ENCODE data around the gene SLC12A2. TPM values are rescaled to one million over a fixed set of nuclear protein-coding genes. Genes with fewer than 3 reads are reported as not detected.

The SLC12A2 gene
- total RNA-seq, 1 donor from 2014 or later: 23.9 TPM

GRCh38 chr5:128101676-128102075, 18.1 kb downstream of the SLC12A2 start:
- Mint-ChIP-seq H3K4me1 (ENCODE audit: low read depth) (no peaks in the 10 kb centered on the region), H3K36me3 (ENCODE audit: low read depth) (peaks cover 15% of the 10 kb centered on the region), H3K9me3 (peaks cover 22% of the 10 kb centered on the region), H3K27me3 (ENCODE audit: insufficient read depth) (no peaks in the 10 kb centered on the region), H3K27ac (no peak overlapping the region), H3K4me3 (no peak overlapping the region)
- intact Hi-C loops (cut with micrococcal nuclease): no loop called here
- DNase-seq (ENCODE audit: low spot score): no peak

GRCh38 chr5:128105203-128105602, 21.6 kb downstream of the SLC12A2 start:
- H3K4me3 Mint-ChIP-seq: no peak overlapping the region
- DNase-seq (ENCODE audit: low spot score): no peak
- intact Hi-C loops (cut with micrococcal nuclease): no loop called here
- no peaks in the 10 kb centered on the region for H3K27me3 Mint-ChIP-seq (ENCODE audit: insufficient read depth)
- H3K36me3 Mint-ChIP-seq (ENCODE audit: low read depth): peaks cover 2% of the 10 kb centered on the region
- no peaks in the 10 kb centered on the region for H3K4me1 Mint-ChIP-seq (ENCODE audit: low read depth)
- H3K27ac Mint-ChIP-seq: no peak overlapping the region
- H3K9me3 Mint-ChIP-seq: no peaks in the 10 kb centered on the region

GRCh38 chr5:128109138-128109537, 25.6 kb downstream of the SLC12A2 start:
- no peak overlapping the region for H3K4me3 Mint-ChIP-seq
- no peaks in the 10 kb centered on the region for H3K9me3 Mint-ChIP-seq
- no peak overlapping the region for H3K27ac Mint-ChIP-seq
- peaks cover 6% of the 10 kb centered on the region for H3K4me1 Mint-ChIP-seq (ENCODE audit: low read depth)
- no peaks in the 10 kb centered on the region for H3K27me3 Mint-ChIP-seq (ENCODE audit: insufficient read depth)
- DNase-seq (ENCODE audit: low spot score): no peak
- intact Hi-C loops (cut with micrococcal nuclease): no loop called here
- H3K36me3 Mint-ChIP-seq (ENCODE audit: low read depth): peaks cover 5% of the 10 kb centered on the region

- H3K4me1 Mint-ChIP-seq (ENCODE audit: low read depth): peaks cover 6% of the 10 kb centered on the region
- H3K9me3 Mint-ChIP-seq: no peaks in the 10 kb centered on the region
- intact Hi-C loops (cut with micrococcal nuclease): no loop called here
- no peaks in the 10 kb centered on the region for H3K27me3 Mint-ChIP-seq (ENCODE audit: insufficient read depth)
- no peak overlapping the region for H3K4me3 Mint-ChIP-seq
- peaks cover 8% of the 10 kb centered on the region for H3K36me3 Mint-ChIP-seq (ENCODE audit: low read depth)
- no peak overlapping the region for H3K27ac Mint-ChIP-seq
- DNase-seq (ENCODE audit: low spot score): no peak
These were observed 26.2 kb downstream of the SLC12A2 start for GRCh38 chr5:128109766-128110165.

GRCh38 chr5:128111818-128112448, 28.4 kb downstream of the SLC12A2 start:
- Mint-ChIP-seq H3K27me3 (ENCODE audit: insufficient read depth) (no peaks in the 10 kb centered on the region), H3K36me3 (ENCODE audit: low read depth) (peaks cover 23% of the 10 kb centered on the region), H3K4me3 (no peak overlapping the region), H3K27ac (no peak overlapping the region), H3K9me3 (peaks cover 7% of the 10 kb centered on the region), H3K4me1 (ENCODE audit: low read depth) (peaks cover 11% of the 10 kb centered on the region)
- intact Hi-C loops (cut with micrococcal nuclease): no loop called here
- no peak for DNase-seq (ENCODE audit: low spot score)

- Mint-ChIP-seq H3K9me3 (peaks cover 18% of the 10 kb centered on the region), H3K36me3 (ENCODE audit: low read depth) (peaks cover 44% of the 10 kb centered on the region), H3K27ac (no peak overlapping the region), H3K27me3 (ENCODE audit: insufficient read depth) (no peaks in the 10 kb centered on the region), H3K4me1 (ENCODE audit: low read depth) (peaks cover 11% of the 10 kb centered on the region), H3K4me3 (no peak overlapping the region)
- intact Hi-C loops (cut with micrococcal nuclease): no loop called here
- DNase-seq (ENCODE audit: low spot score): no peak
These were observed 32.9 kb downstream of the SLC12A2 start for GRCh38 chr5:128116445-128116844.

- Mint-ChIP-seq H3K27ac (no peak overlapping the region), H3K9me3 (peaks cover 18% of the 10 kb centered on the region), H3K4me3 (no peak overlapping the region), H3K27me3 (ENCODE audit: insufficient read depth) (no peaks in the 10 kb centered on the region), H3K4me1 (ENCODE audit: low read depth) (peaks cover 4% of the 10 kb centered on the region), H3K36me3 (ENCODE audit: low read depth) (peaks cover 42% of the 10 kb centered on the region)
- intact Hi-C loops (cut with micrococcal nuclease): no loop called here
- no peak for DNase-seq (ENCODE audit: low spot score)
These were observed 34.6 kb downstream of the SLC12A2 start for GRCh38 chr5:128118214-128118613.

GRCh38 chr5:128121651-128122050, 38.1 kb downstream of the SLC12A2 start:
- Mint-ChIP-seq H3K36me3 (ENCODE audit: low read depth) (peaks cover 22% of the 10 kb centered on the region), H3K27me3 (ENCODE audit: insufficient read depth) (no peaks in the 10 kb centered on the region), H3K4me3 (no peak overlapping the region), H3K27ac (no peak overlapping the region), H3K4me1 (ENCODE audit: low read depth) (no peaks in the 10 kb centered on the region), H3K9me3 (peaks cover 12% of the 10 kb centered on the region)
- intact Hi-C loops (cut with micrococcal nuclease): no loop called here
- no peak for DNase-seq (ENCODE audit: low spot score)

GRCh38 chr5:128123936-128124335, 40.4 kb downstream of the SLC12A2 start:
- Mint-ChIP-seq H3K4me1 (ENCODE audit: low read depth) (no peaks in the 10 kb centered on the region), H3K27me3 (ENCODE audit: insufficient read depth) (no peaks in the 10 kb centered on the region), H3K4me3 (no peak overlapping the region), H3K27ac (no peak overlapping the region), H3K9me3 (peaks cover 5% of the 10 kb centered on the region), H3K36me3 (ENCODE audit: low read depth) (peaks cover 4% of the 10 kb centered on the region)
- intact Hi-C loops (cut with micrococcal nuclease): no loop called here
- DNase-seq (ENCODE audit: low spot score): no peak

GRCh38 chr5:128126241-128126640, 42.7 kb downstream of the SLC12A2 start:
- no peak for DNase-seq (ENCODE audit: low spot score)
- intact Hi-C loops (cut with micrococcal nuclease): no loop called here
- H3K4me1 Mint-ChIP-seq (ENCODE audit: low read depth): no peaks in the 10 kb centered on the region
- H3K27me3 Mint-ChIP-seq (ENCODE audit: insufficient read depth): no peaks in the 10 kb centered on the region
- H3K27ac Mint-ChIP-seq: no peak overlapping the region
- H3K9me3 Mint-ChIP-seq: no peaks in the 10 kb centered on the region
- peaks cover 3% of the 10 kb centered on the region for H3K36me3 Mint-ChIP-seq (ENCODE audit: low read depth)
- H3K4me3 Mint-ChIP-seq: no peak overlapping the region

- no peak overlapping the region for H3K4me3 Mint-ChIP-seq
- peaks cover 23% of the 10 kb centered on the region for H3K36me3 Mint-ChIP-seq (ENCODE audit: low read depth)
- intact Hi-C loops (cut with micrococcal nuclease): no loop called here
- DNase-seq (ENCODE audit: low spot score): no peak
- no peak overlapping the region for H3K27ac Mint-ChIP-seq
- H3K27me3 Mint-ChIP-seq (ENCODE audit: insufficient read depth): no peaks in the 10 kb centered on the region
- H3K4me1 Mint-ChIP-seq (ENCODE audit: low read depth): no peaks in the 10 kb centered on the region
- H3K9me3 Mint-ChIP-seq: no peaks in the 10 kb centered on the region
These were observed 48.9 kb downstream of the SLC12A2 start for GRCh38 chr5:128132499-128132898.

GRCh38 chr5:128135286-128135685, 51.7 kb downstream of the SLC12A2 start:
- no peaks in the 10 kb centered on the region for H3K4me1 Mint-ChIP-seq (ENCODE audit: low read depth)
- no peak overlapping the region for H3K4me3 Mint-ChIP-seq
- no peaks in the 10 kb centered on the region for H3K9me3 Mint-ChIP-seq
- intact Hi-C loops (cut with micrococcal nuclease): no loop called here
- no peaks in the 10 kb centered on the region for H3K27me3 Mint-ChIP-seq (ENCODE audit: insufficient read depth)
- no peak overlapping the region for H3K27ac Mint-ChIP-seq
- peaks cover 29% of the 10 kb centered on the region for H3K36me3 Mint-ChIP-seq (ENCODE audit: low read depth)
- no peak for DNase-seq (ENCODE audit: low spot score)

GRCh38 chr5:128143911-128144310, 60.3 kb downstream of the SLC12A2 start:
- intact Hi-C loops (cut with micrococcal nuclease): no loop called here
- Mint-ChIP-seq H3K36me3 (ENCODE audit: low read depth) (peaks cover 13% of the 10 kb centered on the region), H3K4me3 (no peak overlapping the region), H3K4me1 (ENCODE audit: low read depth) (no peaks in the 10 kb centered on the region), H3K9me3 (no peaks in the 10 kb centered on the region), H3K27ac (no peak overlapping the region), H3K27me3 (ENCODE audit: insufficient read depth) (no peaks in the 10 kb centered on the region)
- no peak for DNase-seq (ENCODE audit: low spot score)

- Mint-ChIP-seq H3K27me3 (ENCODE audit: insufficient read depth) (no peaks in the 10 kb centered on the region), H3K27ac (no peak overlapping the region), H3K36me3 (ENCODE audit: low read depth) (peaks cover 19% of the 10 kb centered on the region), H3K9me3 (no peaks in the 10 kb centered on the region), H3K4me1 (ENCODE audit: low read depth) (no peaks in the 10 kb centered on the region), H3K4me3 (no peak overlapping the region)
- DNase-seq (ENCODE audit: low spot score): no peak
- intact Hi-C loops (cut with micrococcal nuclease): no loop called here
These were observed 60.9 kb downstream of the SLC12A2 start for GRCh38 chr5:128144491-128144890.

Data from activated T-helper 1 cell treated with anti-CD3 and anti-CD28 coated beads, Interleukin-12 subunit alpha, Interleukin-12 subunit beta, Interleukin-2, Interleukin-4 antibody, amounts not matched to agents 30 ng/mL and 10 ng/mL and 1 ng/mL, durations not matched to agents 14 hours and 24 hours and 36 hours (primary cell).